GM18502 (cell line): ENCODE measurements around the gene IL13RA2.

Experiments
- ATAC-seq: cut with Tn5 transposase; IDR thresholded peaks from one replicate; pipeline ENCODE4 v1.9.1; 2021; ENCODE audit warnings: mild to moderate bottlenecking; ENCODE audit not compliant: unreplicated experiment, poor library complexity

Gene IL13RA2, protein sequence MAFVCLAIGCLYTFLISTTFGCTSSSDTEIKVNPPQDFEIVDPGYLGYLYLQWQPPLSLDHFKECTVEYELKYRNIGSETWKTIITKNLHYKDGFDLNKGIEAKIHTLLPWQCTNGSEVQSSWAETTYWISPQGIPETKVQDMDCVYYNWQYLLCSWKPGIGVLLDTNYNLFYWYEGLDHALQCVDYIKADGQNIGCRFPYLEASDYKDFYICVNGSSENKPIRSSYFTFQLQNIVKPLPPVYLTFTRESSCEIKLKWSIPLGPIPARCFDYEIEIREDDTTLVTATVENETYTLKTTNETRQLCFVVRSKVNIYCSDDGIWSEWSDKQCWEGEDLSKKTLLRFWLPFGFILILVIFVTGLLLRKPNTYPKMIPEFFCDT

DNA sequence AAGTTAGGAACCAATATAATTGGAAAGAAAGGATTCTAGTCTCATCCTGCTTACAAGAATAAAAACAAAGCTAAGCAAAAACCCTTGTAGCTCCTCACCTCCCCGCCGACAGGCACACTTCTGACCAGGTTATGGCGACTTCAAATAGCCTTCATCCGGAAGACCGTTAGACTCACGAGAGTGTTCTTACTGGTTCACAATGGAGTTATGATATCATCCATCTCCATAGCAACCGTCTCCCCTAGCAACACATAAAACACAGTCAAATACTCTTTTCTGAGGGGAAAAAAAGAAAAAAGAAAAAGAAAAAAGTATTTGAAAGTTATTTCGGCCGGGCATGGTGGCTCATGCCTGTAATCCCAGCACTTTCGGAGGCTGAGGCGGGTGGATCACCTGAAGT, at the start of gene IL13RA2:
Gene IL13RA2, minus strand, starts transcription at position 162 of the 400 bp plus-strand sequence. CDS start 347 bp downstream, outside the sequence.
- no peak for ATAC-seq

DNA sequence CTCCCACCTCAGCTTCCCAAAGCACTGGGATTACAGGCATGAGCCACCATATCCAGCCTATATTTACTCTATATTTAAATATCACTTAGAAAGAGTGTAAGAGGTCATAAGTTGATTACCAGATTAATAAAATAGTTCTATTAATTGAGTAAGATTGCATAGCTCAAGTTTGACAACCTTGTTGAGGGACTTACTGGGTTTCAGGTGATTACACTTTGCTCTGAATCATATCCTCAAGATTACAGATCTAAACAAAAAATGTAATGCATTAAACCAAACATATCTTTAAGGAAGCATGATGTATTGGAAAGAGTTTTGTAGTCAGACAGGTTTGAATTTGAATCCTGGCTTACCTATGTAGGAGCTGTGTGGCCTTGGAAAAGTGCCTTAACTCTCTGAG, 47.9 kb upstream of the IL13RA2 start:
- ATAC-seq: no peak

DNA sequence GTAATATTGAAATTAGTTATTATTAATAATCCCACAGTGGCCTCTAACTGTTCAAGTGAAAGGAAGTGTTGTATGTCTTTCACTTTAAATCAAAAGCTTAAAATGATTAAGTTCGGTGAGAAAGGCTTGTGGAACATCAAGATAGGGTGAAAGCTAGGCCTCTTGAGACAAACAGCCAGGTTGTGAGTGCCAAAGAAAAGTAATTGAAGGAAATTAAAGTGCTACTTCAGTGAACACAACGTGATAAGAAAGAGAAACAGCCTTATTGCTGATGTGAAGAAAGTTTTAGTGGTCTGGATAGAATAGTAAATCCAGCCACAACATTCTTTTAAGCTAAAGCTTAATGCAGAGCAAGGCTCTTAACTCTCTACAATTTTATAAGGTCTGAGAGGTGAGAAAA, 42.6 kb upstream of the IL13RA2 start:
- ATAC-seq: no peak

DNA sequence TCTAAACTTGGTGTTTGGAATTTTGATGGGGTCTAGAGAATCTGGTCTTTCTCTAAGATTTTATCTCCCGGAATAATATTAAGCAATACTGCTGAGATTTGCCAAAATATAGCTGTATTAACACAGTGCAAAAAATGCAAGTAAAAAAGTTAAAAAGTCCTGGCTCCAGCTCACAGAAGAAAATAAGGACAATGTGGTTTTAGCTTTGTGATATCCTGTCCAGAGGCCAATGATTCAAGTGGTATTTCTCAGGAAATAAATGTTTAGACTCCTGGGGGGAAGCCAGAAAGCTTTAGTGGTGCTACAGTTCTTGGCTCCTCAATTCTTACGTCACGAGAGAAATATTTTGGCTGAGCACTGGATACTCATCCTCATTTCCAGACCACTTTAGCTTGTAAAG, 40.9 kb upstream of the IL13RA2 start:
- ATAC-seq: no peak

DNA sequence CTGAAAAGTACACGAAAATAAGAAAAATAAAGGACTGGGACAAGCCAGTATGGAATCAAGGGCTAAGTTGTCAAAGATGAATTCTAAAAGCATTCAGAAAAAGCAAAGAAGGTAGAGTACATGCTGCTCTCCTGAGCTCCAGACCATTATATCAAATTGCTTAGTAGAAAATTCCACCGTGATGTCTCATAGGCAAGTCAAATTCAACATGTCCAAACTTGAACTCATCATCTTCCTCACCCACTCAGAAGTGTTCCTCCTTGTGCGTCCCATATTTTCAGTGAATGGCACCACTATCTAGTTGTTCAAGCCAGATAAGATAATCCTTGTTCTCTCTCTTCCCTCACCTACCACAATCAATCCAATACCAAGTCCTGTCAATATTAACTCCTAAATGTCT, 37.5 kb upstream of the IL13RA2 start:
- ATAC-seq: no peak

DNA sequence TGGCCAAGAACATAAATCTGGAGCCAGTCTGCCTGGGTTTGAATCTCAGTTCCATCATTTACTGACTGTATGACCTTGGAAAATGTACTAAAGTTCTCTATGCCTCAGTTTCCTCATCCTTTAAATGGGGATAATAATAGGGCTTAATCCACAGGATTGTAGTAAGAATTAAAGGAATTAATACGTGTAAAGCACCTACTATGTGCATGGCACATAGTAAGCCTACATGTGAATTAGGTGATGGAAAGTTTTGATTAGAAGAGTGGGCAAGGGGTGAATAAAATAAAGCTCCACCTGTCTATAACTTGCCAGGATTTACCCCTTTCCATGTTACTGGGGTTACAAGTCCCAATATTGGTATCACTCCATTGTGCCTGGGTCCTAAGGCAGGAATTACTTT, 35.8 kb upstream of the IL13RA2 start:
- no peak for ATAC-seq

DNA sequence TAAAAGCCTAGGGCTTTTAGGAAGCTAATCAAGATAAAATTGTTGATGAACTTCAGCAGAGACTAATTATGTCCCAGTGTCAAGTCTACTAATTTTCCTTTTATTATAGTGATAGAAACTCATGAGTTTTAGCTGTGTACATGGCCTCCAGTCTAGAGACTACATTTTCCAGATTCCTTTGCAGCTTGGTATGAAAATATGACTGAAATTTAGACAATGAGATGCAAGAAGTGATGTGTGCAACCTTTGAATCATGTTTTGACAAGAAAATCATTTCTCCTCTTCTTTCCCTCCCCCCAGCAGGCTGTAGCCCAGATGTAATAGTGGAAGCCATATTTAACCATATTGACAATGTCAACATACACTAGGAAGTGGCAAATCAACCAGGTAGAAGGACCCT, 30.3 kb upstream of the IL13RA2 start:
- ATAC-seq: no peak

DNA sequence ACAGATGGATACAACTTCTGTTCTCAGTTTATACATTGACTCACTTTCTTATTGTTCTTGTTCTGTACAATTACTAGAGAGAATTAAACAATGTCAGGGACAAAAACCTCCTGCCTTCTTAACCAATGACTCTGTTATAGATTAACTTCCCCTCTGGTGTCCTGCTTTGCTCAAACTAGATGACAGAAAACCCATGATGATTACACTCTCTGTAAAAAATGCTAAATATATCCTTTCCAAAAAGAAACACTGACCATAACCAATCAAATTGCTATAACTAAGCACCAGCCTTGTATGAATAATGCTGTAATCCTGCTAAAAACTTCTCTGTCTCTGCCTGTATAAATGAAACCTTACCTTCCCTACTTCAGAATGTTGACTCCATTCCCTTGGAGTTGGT, 29.8 kb upstream of the IL13RA2 start:
- no peak for ATAC-seq

DNA sequence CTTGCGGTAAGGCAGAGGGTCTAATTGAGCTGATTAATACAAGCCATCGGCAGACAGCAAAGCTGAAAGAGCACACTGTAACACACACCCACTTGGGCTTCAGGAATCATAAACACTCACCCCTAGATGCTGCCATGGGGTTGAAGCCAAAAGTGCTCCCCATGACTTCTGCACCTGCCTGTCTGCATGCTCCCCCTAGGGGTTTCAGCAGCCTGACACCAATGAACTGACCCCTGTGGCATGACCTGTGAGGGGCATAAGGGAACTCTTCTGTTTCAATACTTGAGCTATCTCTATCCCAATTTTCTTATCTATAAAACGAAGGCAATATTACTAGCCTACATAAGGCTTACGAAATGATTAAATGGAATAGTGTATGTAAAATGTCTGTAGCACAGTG, 23.0 kb upstream of the IL13RA2 start:
- no peak for ATAC-seq

DNA sequence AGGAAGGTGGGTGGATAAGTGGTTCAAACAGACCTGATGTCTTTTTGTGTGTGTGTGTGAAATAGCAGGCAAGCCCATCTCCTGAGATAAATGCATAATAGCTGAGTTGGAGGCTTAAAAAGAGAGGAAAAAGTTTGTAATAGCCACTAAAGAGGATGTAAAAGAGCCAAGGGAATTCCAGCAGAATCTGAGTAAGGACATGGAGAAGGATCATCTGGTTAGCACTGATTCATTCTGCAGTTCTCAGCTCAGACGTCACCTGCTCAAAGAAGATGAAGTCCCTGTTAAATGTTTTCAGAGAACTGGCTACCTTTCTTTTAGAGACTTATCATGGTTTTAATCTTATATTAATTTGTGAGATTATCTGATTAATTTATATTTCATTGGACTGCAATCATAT, 21.0 kb upstream of the IL13RA2 start:
- ATAC-seq: no peak

DNA sequence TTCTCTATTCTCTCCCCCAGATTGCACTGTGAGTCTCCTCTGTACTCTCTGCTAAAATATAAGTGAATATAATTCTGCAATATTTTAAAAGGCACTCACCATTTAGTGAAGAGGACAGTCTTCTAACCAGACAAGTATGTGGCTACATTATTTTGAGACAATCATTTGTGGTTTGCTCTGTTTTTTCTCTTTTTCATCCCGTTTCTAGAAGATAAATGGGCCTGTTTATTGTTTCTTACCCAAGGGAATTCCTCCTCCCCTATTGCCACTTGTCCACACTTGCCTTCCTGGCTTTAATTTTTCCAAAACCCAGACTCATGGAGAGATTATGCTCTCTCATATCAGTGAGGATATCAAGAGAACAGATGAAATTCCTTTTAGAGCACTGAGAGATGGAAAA, 18.6 kb upstream of the IL13RA2 start:
- no peak for ATAC-seq

DNA sequence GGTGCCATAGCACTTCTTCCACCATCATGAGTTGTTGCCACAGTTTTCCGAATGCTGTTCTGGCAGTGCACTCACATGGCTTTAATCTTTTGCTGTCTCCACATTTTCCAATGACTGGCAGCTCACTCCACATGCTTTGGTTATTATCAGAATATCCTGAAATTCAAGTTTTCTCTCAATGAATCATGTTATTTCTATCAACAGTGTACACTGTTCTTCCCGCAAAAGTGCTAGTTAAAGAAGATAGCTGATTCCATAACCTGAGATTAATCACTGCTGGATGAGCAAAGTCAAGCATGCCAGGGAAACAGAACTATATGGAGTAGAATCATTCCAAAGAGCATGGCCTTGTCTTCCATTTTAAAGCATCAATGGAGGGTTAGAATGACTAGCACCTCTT, 14.6 kb upstream of the IL13RA2 start:
- no peak for ATAC-seq

DNA sequence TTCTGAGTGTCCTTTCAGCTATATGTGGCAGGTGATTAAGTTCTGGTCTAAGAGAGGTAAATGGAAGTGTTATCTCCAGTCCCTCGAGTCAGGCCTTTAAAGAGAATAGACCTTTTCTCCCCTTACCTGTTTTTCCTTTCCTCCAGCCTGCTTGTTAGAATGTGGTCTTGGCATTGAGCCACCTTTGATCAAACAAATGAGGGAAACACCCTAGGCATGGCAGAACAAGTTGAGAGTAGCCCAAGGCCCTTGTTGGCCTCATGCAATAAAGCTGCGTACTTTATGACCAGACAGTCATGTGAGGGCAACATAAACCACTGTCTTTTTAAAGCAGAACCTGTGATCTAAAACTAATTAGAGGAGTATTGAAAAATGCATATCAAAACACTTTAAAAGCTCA, 13.2 kb upstream of the IL13RA2 start:
- ATAC-seq: no peak

DNA sequence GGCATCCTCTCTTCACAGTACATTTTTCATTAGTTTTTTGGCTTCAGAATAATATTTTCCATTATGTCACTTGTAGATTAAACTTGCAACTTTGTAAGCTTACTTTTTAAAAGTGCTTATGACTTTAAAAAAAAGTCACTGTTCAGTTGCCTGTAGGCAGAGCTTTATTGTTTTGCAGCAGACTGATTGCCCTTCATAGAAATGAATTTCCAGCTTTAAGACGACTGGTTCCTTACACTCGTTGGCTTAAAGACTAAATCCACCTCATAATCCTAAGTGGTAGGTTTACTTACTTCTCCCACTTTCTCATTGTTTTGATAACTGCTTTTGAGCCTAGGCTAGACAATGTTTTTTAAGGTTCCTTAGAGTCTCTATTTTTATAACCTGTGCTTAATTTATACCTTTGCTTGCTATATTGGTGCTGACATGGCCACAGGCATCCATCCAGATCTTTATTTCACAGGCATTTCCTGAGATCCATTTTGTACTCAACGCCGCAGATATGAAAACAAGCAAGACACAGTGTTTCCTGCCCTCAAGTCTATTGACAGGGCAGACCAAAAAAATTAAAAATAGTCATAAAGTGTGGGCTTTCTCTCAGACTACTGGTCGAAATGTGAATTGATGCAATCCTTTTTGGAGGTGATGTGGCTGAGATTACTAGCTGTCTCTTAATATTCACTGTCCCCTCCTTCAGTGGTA, 12.6 kb upstream of the IL13RA2 start:
- no peak for ATAC-seq

DNA sequence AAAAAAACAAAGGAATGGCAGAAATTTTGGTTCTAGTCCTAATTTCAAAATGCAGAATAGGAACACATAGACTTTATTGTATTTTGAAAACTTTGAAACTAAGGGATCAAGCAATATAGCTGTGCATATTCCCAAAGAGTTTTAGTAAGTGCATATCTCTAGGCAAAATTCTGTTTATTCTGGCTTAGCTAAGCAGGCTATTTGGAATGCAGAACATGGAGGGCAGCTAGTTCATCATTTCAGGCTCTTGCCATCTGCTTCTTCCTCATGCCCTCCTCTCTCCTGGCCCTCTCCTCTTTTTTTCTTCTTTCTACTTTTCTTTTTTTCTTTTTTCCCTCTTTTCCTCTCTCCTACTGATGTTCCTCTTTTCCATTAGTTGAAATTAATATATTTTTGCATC, 12.0 kb upstream of the IL13RA2 start:
- no peak for ATAC-seq

DNA sequence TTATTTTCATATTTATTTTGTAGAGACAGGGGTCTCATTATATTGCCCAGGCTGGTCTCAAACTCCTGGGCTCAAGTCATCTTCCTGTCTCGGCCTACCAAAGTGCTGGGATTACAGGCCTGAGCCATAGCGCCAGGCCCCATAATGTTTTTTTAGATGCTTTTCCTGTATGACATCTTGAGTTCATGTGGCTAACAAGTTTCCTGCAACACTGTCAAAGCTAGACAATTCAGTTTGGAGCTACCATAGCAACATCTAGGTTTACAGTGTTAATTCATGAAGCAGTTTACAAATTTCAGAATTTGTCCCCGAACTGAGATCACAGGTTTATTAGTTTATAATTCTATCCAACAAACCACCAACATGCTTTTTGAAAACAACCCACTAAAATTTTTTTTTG, 6.4 kb upstream of the IL13RA2 start:
- ATAC-seq: no peak

DNA sequence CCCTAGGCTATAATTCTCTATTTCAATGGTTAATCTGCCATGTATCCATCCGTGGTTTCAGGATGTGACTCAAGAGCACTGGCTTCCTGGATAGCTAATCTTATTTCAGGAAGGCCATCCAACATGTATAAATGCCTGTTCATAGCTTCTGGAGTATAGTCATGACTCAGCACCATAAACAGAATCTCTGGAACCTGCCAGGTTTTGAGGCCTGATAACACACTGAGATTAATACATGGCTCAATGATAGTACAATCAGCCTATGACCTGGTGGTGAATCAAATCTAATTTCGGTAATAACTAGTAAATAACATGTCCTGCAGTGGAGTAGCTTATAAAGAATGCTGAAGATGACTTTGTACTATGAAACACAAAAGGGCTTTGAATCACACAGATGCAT, 5.7 kb upstream of the IL13RA2 start:
- no peak for ATAC-seq

DNA sequence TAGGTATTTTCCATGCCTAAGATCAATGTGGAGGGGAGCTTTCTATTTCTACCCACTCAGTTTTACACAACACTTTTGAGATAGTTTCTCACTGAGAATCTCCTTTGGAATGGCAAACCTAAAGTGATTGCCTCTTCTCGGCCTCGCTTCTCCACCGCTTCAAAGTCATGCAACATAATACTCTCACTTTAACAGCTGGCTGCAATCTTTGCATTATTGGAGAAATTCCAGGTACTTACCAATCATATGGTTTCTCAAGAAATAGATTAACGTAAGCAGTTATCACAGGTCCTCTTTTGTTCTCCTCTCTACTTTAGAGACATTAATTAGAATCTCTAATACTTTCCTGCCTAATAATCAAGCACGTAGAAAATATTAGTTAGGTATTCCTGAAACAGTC, 3.7 kb upstream of the IL13RA2 start:
- ATAC-seq: no peak

DNA sequence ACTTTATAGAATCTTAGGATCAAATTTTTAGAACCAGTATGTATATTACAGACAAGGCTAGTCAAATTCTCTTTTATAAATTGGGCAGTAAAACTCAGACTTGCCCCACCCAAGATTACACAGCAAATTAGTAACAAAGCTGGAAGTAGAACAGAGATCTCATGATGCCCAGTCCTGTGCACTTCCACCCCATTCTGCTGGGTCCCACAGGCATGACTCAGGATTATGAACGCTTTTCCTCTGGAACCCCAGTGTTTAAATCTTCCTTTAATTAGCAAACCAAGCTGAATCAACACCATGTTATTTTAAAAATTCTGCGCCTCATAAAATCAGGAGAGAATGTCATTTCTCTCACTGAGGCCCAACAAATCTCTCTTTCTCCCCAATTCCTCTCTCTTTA, 1.5 kb upstream of the IL13RA2 start:
- ATAC-seq: no peak

DNA sequence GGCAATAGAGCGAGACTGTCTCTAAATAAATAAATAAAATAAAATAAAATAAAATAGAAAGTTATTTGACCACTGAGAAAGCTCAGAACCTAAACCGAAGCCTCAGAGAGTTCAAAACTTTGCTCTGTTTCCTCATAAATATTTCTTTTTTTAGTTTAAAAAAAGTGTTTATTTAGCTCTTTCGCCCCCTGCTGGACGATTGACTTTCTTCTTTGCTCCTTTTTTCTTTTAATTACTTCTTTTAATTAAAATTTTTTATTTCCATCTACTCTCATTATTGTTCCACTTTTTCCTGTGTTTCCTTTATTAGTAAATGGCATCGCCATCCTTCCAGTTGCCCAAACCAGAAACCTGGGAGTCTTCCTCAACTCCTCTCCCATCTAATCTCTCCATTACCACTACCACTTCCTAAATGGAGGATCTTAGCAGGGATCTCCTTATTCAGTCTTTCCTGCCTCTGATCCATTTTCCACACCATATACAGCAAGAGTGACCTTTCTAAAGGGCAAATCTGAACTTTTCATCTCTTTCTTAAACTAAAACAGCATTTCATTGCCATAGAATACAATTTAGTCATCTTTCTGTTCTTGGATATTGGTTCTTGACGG, 728 bp upstream of the IL13RA2 start:
- ATAC-seq: no peak

DNA sequence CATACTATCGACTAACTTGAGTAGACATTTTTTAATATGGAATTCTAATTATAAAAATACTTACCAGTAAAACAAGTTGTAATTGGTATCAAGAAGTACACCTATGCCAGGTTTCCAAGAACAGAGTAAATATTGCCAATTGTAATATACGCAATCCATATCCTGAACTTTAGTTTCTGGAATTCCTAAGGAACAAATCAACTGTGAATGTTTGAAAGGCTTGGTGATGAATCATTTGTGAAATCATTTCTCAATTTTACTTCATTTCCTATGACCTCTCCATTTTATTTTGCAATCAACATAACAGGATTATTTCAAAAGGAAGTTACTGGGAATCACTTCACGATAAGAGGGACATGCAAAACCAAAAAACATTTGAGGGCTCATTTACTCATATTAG, 3.7 kb downstream of the IL13RA2 start:
- ATAC-seq: no peak

DNA sequence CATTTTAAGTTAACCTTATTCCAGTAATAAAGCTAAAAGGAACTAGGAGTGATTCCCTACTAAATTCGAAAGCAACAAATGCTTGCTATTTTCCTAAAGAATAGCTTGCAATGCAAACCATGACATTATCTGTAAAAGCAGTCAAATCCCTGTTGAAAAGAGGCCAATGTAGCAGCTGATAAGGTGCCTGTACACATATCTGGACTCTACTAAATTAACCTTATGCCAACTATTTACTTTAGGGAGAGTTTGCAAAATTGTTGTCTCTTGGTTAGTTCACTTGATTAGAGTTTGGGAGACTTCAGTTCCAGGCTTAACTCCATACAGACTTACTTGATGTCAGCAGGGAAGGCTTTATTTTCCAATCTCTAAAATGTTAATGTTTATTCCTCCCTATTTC, 6.0 kb downstream of the IL13RA2 start:
- ATAC-seq: no peak
